Endothelial cell of umbilical vein (primary cell): ENCODE measurements around the gene ASB1. TPM values are rescaled to one million over a fixed set of nuclear protein-coding genes. Genes with fewer than 3 reads are reported as not detected.

Experiments
- BruUV-seq: library from RNA; stranded (reverse); fragments of 400-500 nt; replicated peaks from 2 replicates; lab custom pipeline; 2021; lab: Mats Ljungman, UMichigan
- CTCF ChIA-PET: fragments of 300-600, 350-600 bp; sonication (Branson Sonifier 250); formaldehyde crosslinking; loops from one replicate; lab custom pipeline; 2021; ENCODE audit warnings: antibody characterized with exemption, inconsistent platforms; lab: Charles Lee
- POLR2A ChIA-PET: fragments of 300-600, 350-600 bp; sonication (Branson Sonifier 250); formaldehyde crosslinking; loops from one replicate; lab custom pipeline; 2021; ENCODE audit warnings: antibody characterized with exemption, inconsistent platforms; lab: Charles Lee
- DNase-seq: peaks from one replicate; pipeline ENCODE4 v3.0.0-alpha.2; 2011; ENCODE audit warnings: low read depth, low spot score
- FAIRE-seq: peaks from 2 replicates; lab custom pipeline; 2011; peaks lifted over from hg19 to GRCh38; lab: Jason Lieb, UNC
- H2AFZ ChIP-seq: 2 replicates; pipeline ENCODE4 v1.6.0; 2012; ENCODE audit warnings: low read depth, low read length, control low read depth, inconsistent platforms
- H3K27ac ChIP-seq: 2 replicates; pipeline ENCODE4 v1.5.1; 2011; ENCODE audit warnings: low read depth, mild to moderate bottlenecking, control low read depth, low read length, moderate library complexity; ENCODE audit not compliant: insufficient read depth
- H3K27me3 ChIP-seq, 2 experiments: 2 replicates each; pipeline versions ENCODE4 v1.6.0 to v1.6.1; 2011; ENCODE audit warnings: low read length in 2 of 2, mixed read lengths in 1 of 2; ENCODE audit not compliant: control insufficient read depth in 2 of 2, insufficient read depth in 2 of 2
- H3K36me3 ChIP-seq, 2 experiments: 2 replicates in 1 of 2; 3 replicates in 1 of 2; pipeline ENCODE4 v1.5.1; 2011; ENCODE audit warnings: low read length in 2 of 2, mild to moderate bottlenecking in 1 of 2, moderate library complexity in 1 of 2; ENCODE audit not compliant: control insufficient read depth in 2 of 2, insufficient read depth in 2 of 2; ENCODE audit errors: extremely low read depth in 1 of 2
- H3K4me1 ChIP-seq: 3 replicates; pipeline ENCODE4 v1.5.1; 2011; ENCODE audit warnings: mild to moderate bottlenecking, low read length; ENCODE audit not compliant: control insufficient read depth, insufficient read depth; ENCODE audit errors: extremely low read depth
- H3K4me2 ChIP-seq: 2 replicates; pipeline ENCODE4 v1.6.1; 2011; ENCODE audit warnings: low read length, control low read depth, mixed read lengths; ENCODE audit not compliant: insufficient read depth
- H3K4me3 ChIP-seq, 3 experiments: fragments of 200-600 bp in 1 of 3; sonication (generic), shearing (Covaris generic) in 1 of 3; replicated peaks in 1 of 3; 2 replicates each; pipeline ENCODE4 v1.5.1; 2011 to 2016; ENCODE audit warnings: control low read depth in 3 of 3, low read length in 3 of 3, mild to moderate bottlenecking in 2 of 3, inconsistent platforms in 1 of 3, low read depth in 1 of 3, moderate library complexity in 1 of 3; ENCODE audit not compliant: insufficient read depth in 1 of 3
- H3K79me2 ChIP-seq: 2 replicates; pipeline ENCODE4 v1.6.0; 2012; ENCODE audit warnings: low read length, inconsistent platforms; ENCODE audit not compliant: control insufficient read depth, insufficient read depth
- H3K9ac ChIP-seq: replicated peaks from 2 replicates; pipeline ENCODE3; 2011; ENCODE audit warnings: low read length, control low read depth; ENCODE audit not compliant: insufficient read depth; ENCODE audit errors: extremely low read depth
- H3K9me1 ChIP-seq: replicated peaks from 3 replicates; pipeline ENCODE4 v1.6.0; 2011; ENCODE audit warnings: mild to moderate bottlenecking, low read length; ENCODE audit not compliant: control insufficient read depth, insufficient read depth; ENCODE audit errors: extremely low read depth
- H3K9me3 ChIP-seq: replicated peaks from 2 replicates; pipeline ENCODE4 v1.5.1; 2012; ENCODE audit warnings: low read length, inconsistent platforms; ENCODE audit not compliant: control insufficient read depth, insufficient read depth
- H4K20me1 ChIP-seq: replicated peaks from 2 replicates; pipeline ENCODE3; 2011; ENCODE audit warnings: mild to moderate bottlenecking, low read length; ENCODE audit not compliant: control insufficient read depth, insufficient read depth; ENCODE audit errors: extremely low read depth
- CTCF ChIP-seq, 2 donors: IDR thresholded peaks; 1 replicate in 1 of 2; 2 replicates in 1 of 2; pipeline ENCODE4 v1.5.1; 2011; ENCODE audit warnings: low read length in 2 of 2, mild to moderate bottlenecking in 2 of 2, moderate library complexity in 2 of 2, control low read depth in 1 of 2, inconsistent platforms in 1 of 2, low read depth in 1 of 2; ENCODE audit not compliant: insufficient read depth in 1 of 2; ENCODE audit errors: extremely low read depth in 1 of 2
- EZH2 ChIP-seq: IDR thresholded peaks from 2 replicates; pipeline ENCODE4 v1.6.1; 2012; ENCODE audit warnings: borderline replicate concordance, low read depth, mild to moderate bottlenecking, moderate library complexity, low read length, inconsistent platforms; ENCODE audit not compliant: severe bottlenecking
- FOS ChIP-seq: IDR thresholded peaks from 2 replicates; pipeline ENCODE4 v1.6.1; 2011; ENCODE audit warnings: mild to moderate bottlenecking, low read length, moderate library complexity, borderline replicate concordance; ENCODE audit not compliant: insufficient read depth
- GATA2 ChIP-seq: IDR thresholded peaks from 2 replicates; pipeline ENCODE4 v1.7.0; 2011; ENCODE audit warnings: low read depth, mild to moderate bottlenecking, moderate library complexity, mixed read lengths, low read length; ENCODE audit not compliant: insufficient read length, insufficient read depth
- JUN ChIP-seq: IDR thresholded peaks from 2 replicates; pipeline ENCODE4 v1.6.1; 2011; ENCODE audit warnings: borderline replicate concordance, low read depth; ENCODE audit not compliant: insufficient read length, insufficient read depth
- MAX ChIP-seq: IDR thresholded peaks from 2 replicates; pipeline ENCODE4 v1.6.1; 2011; ENCODE audit not compliant: insufficient read depth, insufficient read length
- MYC ChIP-seq: IDR thresholded peaks from one replicate; pipeline ENCODE4 v1.6.1; 2011; ENCODE audit warnings: mild to moderate bottlenecking, low read depth, low read length
- POLR2A ChIP-seq: IDR thresholded peaks from 2 replicates; pipeline ENCODE4 v1.6.1; 2012; ENCODE audit warnings: low read depth, mild to moderate bottlenecking, control low read depth, low read length
- POLR2AphosphoS5 ChIP-seq: IDR thresholded peaks from 2 replicates; pipeline ENCODE4 v1.6.1; 2012; ENCODE audit warnings: low read depth, mild to moderate bottlenecking, control low read depth, low read length, moderate library complexity; ENCODE audit not compliant: insufficient read depth
- dilution Hi-C: fragments of 300-500 bp; cut with MboI; formaldehyde crosslinking; loops from one replicate; pipeline ENCODE4 v1.15.0; 2019; ENCODE audit warnings: low sequenced_read_pairs; ENCODE audit not compliant: extremely low pct_ligation_motif_present
- intact Hi-C: fragments of 100-400 bp; cut with micrococcal nuclease; formaldehyde crosslinking; loops from one replicate; pipeline ENCODE4 v1.10.0; 2022
- polyA plus RNA-seq, 4 experiments: library from polyadenylated mRNA; depleted of rRNA in 3 of 4; stranded (reverse) in 3 of 4; unstranded in 1 of 4; fragments of >200 nt; gene quantifications; 2 replicates each; pipeline versions ENCODE4 v1.2.1 to v1.2.3, GENCODE V29; 2011 to 2012; ENCODE audit warnings: missing spikeins in 1 of 4
- total RNA-seq: library from RNA; stranded (reverse); gene quantifications from 2 replicates; pipeline ENCODE4 v1.2.3, GENCODE V29; 2021

ASB1 gene
- total and polyA plus RNA-seq, 2 donors (not counting 3 experiments of a cell fraction or from before 2014, with no cell fraction given), result 12.3 to 16.2 TPM

- Histone ChIP-seq H2AFZ (no peak overlapping the region), H3K4me2 (no peak overlapping the region), H3K9ac (no peak overlapping the region), H4K20me1 (no peaks in the 10 kb centered on the region), H3K27me3 (no peaks in the 10 kb centered on the region), H3K4me1 (no peaks in the 10 kb centered on the region), H3K36me3 (no peaks in the 10 kb centered on the region), H3K9me1 (no peaks in the 10 kb centered on the region), H3K4me3 (no peak overlapping the region), H3K79me2 (no peaks in the 10 kb centered on the region), H3K9me3 (no peaks in the 10 kb centered on the region), H3K27ac (no peak overlapping the region)
- dilution Hi-C loops (no loop called here), intact Hi-C loops (loop anchor here (5.0 kb wide), 1 partner anchor 1540 kb away; no protein-coding TSS in a partner anchor)
- POLR2A ChIA-PET, result no interaction called here
- TF ChIP-seq FOS (no peak), POLR2AphosphoS5 (no peak), MAX (no peak), JUN (no peak), EZH2 (no peak), GATA2 (no peak), CTCF (IDR thresholded peaks at IDR 0.05; ENCODE audit: extremely low read depth in 1 of 2, insufficient read depth in 1 of 2, low read depth in 1 of 2, low read length in 2 of 2) (no peak), POLR2A (no peak), MYC (no peak)
- CTCF ChIA-PET, result no interaction called here
- DNase-seq (no peak), FAIRE-seq (no peak)
- no TSS peak for BruUV-seq
Measured at GRCh38 chr2:238407566-238407965, 19.2 kb upstream of the ASB1 start.
